H9 (cell line): ENCODE data around the gene PRKAR1A. TPM values are rescaled to one million over a fixed set of nuclear protein-coding genes. Genes with fewer than 3 reads are reported as not detected.
A peak's percentile ranks its signal among the peaks of the same experiment; 100 is the strongest.

ENCODE experiments used
- DNase-seq: peaks from one replicate; pipeline ENCODE4 v3.0.0-alpha.2; 2017
- H2AFZ ChIP-seq: one replicate; pipeline ENCODE4 v1.6.1; 2013; ENCODE audit warnings: mild to moderate bottlenecking, low read length, control low read depth, moderate library complexity
- H2AK5ac ChIP-seq: 2 replicates; pipeline ENCODE4 v1.6.1; 2013; ENCODE audit warnings: low read length, control low read depth, mixed read lengths; ENCODE audit not compliant: insufficient read length
- H2BK120ac ChIP-seq: one replicate; pipeline ENCODE4 v1.6.1; 2013; ENCODE audit warnings: low read depth, mild to moderate bottlenecking, low read length, control low read depth, inconsistent platforms; ENCODE audit not compliant: poor library complexity, severe bottlenecking
- H2BK12ac ChIP-seq: 2 replicates; pipeline ENCODE4 v1.6.1; 2013; ENCODE audit warnings: low read length, control low read depth, mixed read lengths, low read depth; ENCODE audit not compliant: insufficient read length
- H2BK15ac ChIP-seq: 2 replicates; pipeline ENCODE4 v1.6.1; 2013; ENCODE audit warnings: low read depth, low read length, control low read depth
- H2BK20ac ChIP-seq: one replicate; pipeline ENCODE4 v1.6.1; 2013; ENCODE audit warnings: low read depth, mild to moderate bottlenecking, low read length, control low read depth, inconsistent platforms; ENCODE audit not compliant: poor library complexity, severe bottlenecking
- H2BK5ac ChIP-seq: 2 replicates; pipeline ENCODE4 v1.6.1; 2013; ENCODE audit warnings: low read length, control low read depth, mixed read lengths; ENCODE audit not compliant: insufficient read length
- H3K14ac ChIP-seq: 2 replicates; pipeline ENCODE4 v1.6.1; 2013; ENCODE audit warnings: low read length, control low read depth; ENCODE audit not compliant: insufficient read depth
- H3K18ac ChIP-seq: 2 replicates; pipeline ENCODE4 v1.6.1; 2013; ENCODE audit warnings: low read depth, mild to moderate bottlenecking, mixed read lengths, low read length, control low read depth; ENCODE audit not compliant: insufficient read length
- H3K23ac ChIP-seq: 2 replicates; pipeline ENCODE4 v1.6.1; 2013; ENCODE audit warnings: low read length, control low read depth, mixed read lengths, low read depth; ENCODE audit not compliant: insufficient read length
- H3K23me2 ChIP-seq: 2 replicates; pipeline ENCODE4 v1.6.1; 2013; ENCODE audit warnings: low read depth, mild to moderate bottlenecking, mixed read lengths, low read length, control low read depth; ENCODE audit not compliant: insufficient read length, poor library complexity, severe bottlenecking
- H3K27ac ChIP-seq: 2 replicates; pipeline ENCODE4 v1.5.1; 2013; ENCODE audit warnings: low read length, control low read depth, mixed read lengths, low read depth; ENCODE audit not compliant: insufficient read length
- H3K27me3 ChIP-seq: 2 replicates; pipeline ENCODE4 v1.6.1; 2013; ENCODE audit warnings: low read length, control low read depth, inconsistent platforms; ENCODE audit not compliant: insufficient read depth
- H3K4ac ChIP-seq: 2 replicates; pipeline ENCODE4 v1.6.1; 2013; ENCODE audit warnings: low read depth, mild to moderate bottlenecking, control low read depth, inconsistent platforms, low read length, moderate library complexity
- H3K4me1 ChIP-seq: 2 replicates; pipeline ENCODE4 v1.6.1; 2013; ENCODE audit warnings: low read length, control low read depth, inconsistent platforms; ENCODE audit not compliant: insufficient read depth
- H3K4me2 ChIP-seq: 2 replicates; pipeline ENCODE4 v1.6.1; 2013; ENCODE audit warnings: low read length, control low read depth, mixed read lengths; ENCODE audit not compliant: insufficient read length, insufficient read depth
- H3K56ac ChIP-seq: 2 replicates; pipeline ENCODE4 v1.6.1; 2013; ENCODE audit warnings: low read depth, mild to moderate bottlenecking, mixed read lengths, low read length, control low read depth; ENCODE audit not compliant: insufficient read length
- H3K79me1 ChIP-seq: 2 replicates; pipeline ENCODE4 v1.6.1; 2013; ENCODE audit warnings: low read depth, mild to moderate bottlenecking, moderate library complexity, low read length, control low read depth, inconsistent platforms; ENCODE audit not compliant: insufficient read depth, poor library complexity, severe bottlenecking
- H3K79me2 ChIP-seq: 2 replicates; pipeline ENCODE4 v1.6.1; 2013; ENCODE audit warnings: low read length, control low read depth, inconsistent platforms; ENCODE audit not compliant: insufficient read depth
- H3K9ac ChIP-seq: 2 replicates; pipeline ENCODE4 v1.6.1; 2013; ENCODE audit warnings: low read length, control low read depth, mixed read lengths; ENCODE audit not compliant: insufficient read length; ENCODE audit errors: extremely low read depth
- H3K9me3 ChIP-seq: one replicate; pipeline ENCODE4 v1.6.1; 2013; ENCODE audit warnings: low read depth, low read length, inconsistent platforms; ENCODE audit not compliant: control insufficient read depth
- H3T11ph ChIP-seq: one replicate; pipeline ENCODE4 v1.6.1; 2013; ENCODE audit warnings: mild to moderate bottlenecking, low read length, control low read depth, inconsistent platforms
- H4K20me1 ChIP-seq: one replicate; pipeline ENCODE4 v1.6.1; 2013; ENCODE audit not compliant: control insufficient read depth, insufficient read length, insufficient read depth
- H4K5ac ChIP-seq: 2 replicates; pipeline ENCODE4 v1.6.1; 2013; ENCODE audit warnings: low read depth, mild to moderate bottlenecking, mixed read lengths, low read length, control low read depth; ENCODE audit not compliant: insufficient read length
- H4K8ac ChIP-seq: replicated peaks from 2 replicates; pipeline ENCODE4 v1.6.1; 2013; ENCODE audit warnings: low read length, control low read depth, mixed read lengths, low read depth; ENCODE audit not compliant: insufficient read length
- H4K91ac ChIP-seq: 2 replicates; pipeline ENCODE4 v1.6.1; 2013; ENCODE audit warnings: low read depth, mild to moderate bottlenecking, moderate library complexity, mixed read lengths, low read length, control low read depth; ENCODE audit not compliant: insufficient read length
- H3K27ac Mint-ChIP-seq, 3 experiments: 2 replicates in 2 of 3; 3 replicates in 1 of 3; pipeline ENCODE4 v1.8.0; 2020 to 2021; ENCODE audit warnings: mixed read lengths in 3 of 3, mild to moderate bottlenecking in 1 of 3, moderate library complexity in 1 of 3
- H3K27me3 Mint-ChIP-seq: 2 replicates; pipeline ENCODE4 v1.8.0; 2021; ENCODE audit warnings: low read depth, mild to moderate bottlenecking, moderate library complexity, mixed read lengths
- H3K36me3 Mint-ChIP-seq, 3 experiments: 2 replicates in 2 of 3; 3 replicates in 1 of 3; pipeline ENCODE4 v1.8.0; 2020 to 2021; ENCODE audit warnings: low read depth in 3 of 3, mixed read lengths in 3 of 3; ENCODE audit not compliant: insufficient read depth in 1 of 3
- H3K4me1 Mint-ChIP-seq, 2 experiments: 2 replicates each; pipeline ENCODE4 v1.8.0; 2020; ENCODE audit warnings: mixed read lengths in 2 of 2
- H3K4me3 Mint-ChIP-seq, 2 experiments: 2 replicates in 1 of 2; 3 replicates in 1 of 2; pipeline ENCODE4 v1.8.0; 2020 to 2021; ENCODE audit warnings: mild to moderate bottlenecking in 2 of 2, mixed read lengths in 2 of 2, moderate library complexity in 1 of 2
- H3K9me3 Mint-ChIP-seq, 2 experiments: 2 replicates in 1 of 2; 3 replicates in 1 of 2; pipeline ENCODE4 v1.8.0; 2020; ENCODE audit warnings: mild to moderate bottlenecking in 2 of 2, mixed read lengths in 2 of 2, moderate library complexity in 1 of 2
- WGBS: extraction: QIAGEN DNeasy Blood & Tissue Kit; methylation state at CpG from one replicate; pipeline ENCODE4 v1.1.7; 2013; ENCODE audit warnings: missing lambda C conversion rate, low lambda C conversion rate, mixed read lengths; ENCODE audit not compliant: insufficient read length; ENCODE audit errors: extremely low coverage; 5-methylcytosine and 5-hydroxymethylcytosine counted together
- long read RNA-seq: library from polyadenylated mRNA; unstranded; transcript quantifications from one replicate; pipeline ENCODE4 v2.0.0, GENCODE V29; 2020
- total RNA-seq: library from RNA; stranded (reverse); gene quantifications from 2 replicates; pipeline ENCODE4 v1.2.1, GENCODE V29; 2021
- TF ChIP-seq, protein P1 (sequence below): fragments of 200-600 bp; sonication (generic); conservative IDR thresholded peaks from 3 replicates; pipeline ENCODE4 v1.8.0; 2021; ENCODE audit warnings: antibody characterized with exemption, mild to moderate bottlenecking

PRKAR1A gene
- 163 and 171 TPM in 2 replicates for total RNA-seq
- long read RNA-seq, full-length matches to known transcripts = 892 of 1,059 reads
- long read RNA-seq, partial matches to known transcripts = 24 of 1,059 reads
- long read RNA-seq, other reads (novel, unspliced or antisense) = 143 of 1,059 reads

DNA sequence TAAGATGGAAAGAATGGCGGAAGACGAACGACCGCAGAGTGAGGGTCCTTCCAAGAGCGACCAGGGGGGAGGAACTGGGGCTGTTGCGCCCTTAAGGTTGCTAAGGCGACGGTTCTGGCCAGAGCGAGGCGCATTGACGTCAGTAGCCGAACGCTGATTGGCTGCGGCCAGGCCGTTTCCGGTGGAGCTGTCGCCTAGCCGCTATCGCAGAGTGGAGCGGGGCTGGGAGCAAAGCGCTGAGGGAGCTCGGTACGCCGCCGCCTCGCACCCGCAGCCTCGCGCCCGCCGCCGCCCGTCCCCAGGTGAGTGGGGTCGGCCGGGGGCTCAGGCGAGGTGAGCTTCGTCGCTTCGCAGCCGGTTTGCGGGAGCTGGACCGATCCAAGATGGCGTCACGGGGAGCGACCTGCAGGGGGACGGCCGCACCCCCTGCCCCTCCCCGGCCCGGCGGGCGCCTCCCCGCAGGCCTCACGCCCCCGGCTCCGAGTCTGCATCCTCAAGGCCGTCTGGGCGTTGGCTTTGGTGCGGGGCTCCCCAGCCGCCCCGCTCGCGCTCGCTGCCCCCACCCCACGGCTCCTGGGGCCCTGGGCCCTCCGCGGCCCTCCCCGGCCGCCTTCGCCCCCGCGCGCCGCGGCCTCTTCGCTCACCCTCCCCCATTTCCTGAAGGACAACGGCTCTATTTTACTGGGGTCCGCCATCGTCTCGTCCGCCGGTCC is at the start of gene PRKAR1A:
TSS of gene PRKAR1A (plus strand) at position 184 of the 713 bp plus-strand sequence. CDS start 2,970 bp downstream, outside the sequence.
- no peak within 1 kb of the TSS for H4K8ac ChIP-seq
- H3K27me3 ChIP-seq = no peaks in the 10 kb centered on the region
- no peak within 1 kb of the TSS for H3K23ac ChIP-seq
- H2BK12ac ChIP-seq = peak within 1 kb of the TSS; percentile 30
- no peak within 1 kb of the TSS for H4K91ac ChIP-seq
- H3K27ac Mint-ChIP-seq = peak within 1 kb of the TSS; percentile 95 to 100 (median 98)
- TF ChIP-seq, protein P1, sequence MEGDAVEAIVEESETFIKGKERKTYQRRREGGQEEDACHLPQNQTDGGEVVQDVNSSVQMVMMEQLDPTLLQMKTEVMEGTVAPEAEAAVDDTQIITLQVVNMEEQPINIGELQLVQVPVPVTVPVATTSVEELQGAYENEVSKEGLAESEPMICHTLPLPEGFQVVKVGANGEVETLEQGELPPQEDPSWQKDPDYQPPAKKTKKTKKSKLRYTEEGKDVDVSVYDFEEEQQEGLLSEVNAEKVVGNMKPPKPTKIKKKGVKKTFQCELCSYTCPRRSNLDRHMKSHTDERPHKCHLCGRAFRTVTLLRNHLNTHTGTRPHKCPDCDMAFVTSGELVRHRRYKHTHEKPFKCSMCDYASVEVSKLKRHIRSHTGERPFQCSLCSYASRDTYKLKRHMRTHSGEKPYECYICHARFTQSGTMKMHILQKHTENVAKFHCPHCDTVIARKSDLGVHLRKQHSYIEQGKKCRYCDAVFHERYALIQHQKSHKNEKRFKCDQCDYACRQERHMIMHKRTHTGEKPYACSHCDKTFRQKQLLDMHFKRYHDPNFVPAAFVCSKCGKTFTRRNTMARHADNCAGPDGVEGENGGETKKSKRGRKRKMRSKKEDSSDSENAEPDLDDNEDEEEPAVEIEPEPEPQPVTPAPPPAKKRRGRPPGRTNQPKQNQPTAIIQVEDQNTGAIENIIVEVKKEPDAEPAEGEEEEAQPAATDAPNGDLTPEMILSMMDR = no peak
- H3K56ac ChIP-seq = peak within 1 kb of the TSS; percentile 45
- peak; percentile 98 for DNase-seq
- H3K4me1 ChIP-seq = no peaks in the 10 kb centered on the region; the same call in 1 of the 2 replicates
- peaks cover 6 to 7% of the 10 kb centered on the region in 2 experiments for H3K9me3 Mint-ChIP-seq
- peaks cover 35 to 44% of the 10 kb centered on the region in 2 experiments for H3K4me1 Mint-ChIP-seq
- peak within 1 kb of the TSS; percentile 3 for H2BK120ac ChIP-seq
- H3K27me3 Mint-ChIP-seq = no peaks in the 10 kb centered on the region
- WGBS = no CpG with 5 or more reads among the region's 81 CpGs
- H2BK20ac ChIP-seq = no peak within 1 kb of the TSS
- peak within 1 kb of the TSS; percentile 96 for H3K14ac ChIP-seq
- H3T11ph ChIP-seq = peak within 1 kb of the TSS; percentile 20
- no peak within 1 kb of the TSS for H2BK15ac ChIP-seq
- H2AK5ac ChIP-seq = no peak within 1 kb of the TSS
- no peak within 1 kb of the TSS for H2BK5ac ChIP-seq
- peak within 1 kb of the TSS; percentile 97 to 98 for H3K4me3 Mint-ChIP-seq
- peak within 1 kb of the TSS; percentile 68 for H4K5ac ChIP-seq
- peaks cover 16% of the 10 kb centered on the region; the same call in 1 of the 2 replicates for H3K79me2 ChIP-seq
- peak within 1 kb of the TSS; percentile 60 for H3K4me2 ChIP-seq
- peak within 1 kb of the TSS; percentile 57 for H3K27ac ChIP-seq
- H3K23me2 ChIP-seq = peaks cover 9% of the 10 kb centered on the region
- H3K4ac ChIP-seq = no peak within 1 kb of the TSS; the same call in 1 of the 2 replicates
- H3K9ac ChIP-seq = peak within 1 kb of the TSS; percentile 87
- peak within 1 kb of the TSS; percentile 83 for H3K18ac ChIP-seq
- H2AFZ ChIP-seq = peak within 1 kb of the TSS; percentile 60
- H3K79me1 ChIP-seq = peaks cover 5% of the 10 kb centered on the region
- peaks cover 21 to 30% (median 29%) of the 10 kb centered on the region in 3 experiments for H3K36me3 Mint-ChIP-seq
- peaks cover 3% of the 10 kb centered on the region for H3K9me3 ChIP-seq
- H4K20me1 ChIP-seq = no peaks in the 10 kb centered on the region
